ENCODE data around the gene TAF11L6. TPM values are rescaled to one million over a fixed set of nuclear protein-coding genes. Genes with fewer than 3 reads are reported as not detected.
"Not testable (repeated sequence)": the region's sequence is repeated elsewhere in the genome, so short reads cannot be mapped to it uniquely, and the experiment has no call there.

TAF11L6 gene
- total and polyA plus RNA-seq, 2 donors (not counting 3 experiments of a cell fraction or from before 2014, with no cell fraction given) = not detected

- Histone ChIP-seq H3K9me3 (replicated peaks; ENCODE audit: control insufficient read depth, insufficient read depth, low read length) (no peaks in the 10 kb centered on the region), H4K20me1 (replicated peaks; ENCODE audit: control insufficient read depth, extremely low read depth, insufficient read depth, low read length) (no peaks in the 10 kb centered on the region), H3K4me1 (ENCODE audit: control insufficient read depth, extremely low read depth, insufficient read depth, low read length) (no peaks in the 10 kb centered on the region), H3K27me3 (ENCODE audit: control insufficient read depth in 2 of 2, insufficient read depth in 2 of 2, low read length in 2 of 2) (no peaks in the 10 kb centered on the region), H3K4me3 (replicated peaks in 1 of 3; ENCODE audit: insufficient read depth in 1 of 3, low read depth in 1 of 3, low read length in 3 of 3) (no peak overlapping the region), H3K9ac (replicated peaks; ENCODE audit: extremely low read depth, insufficient read depth, low read length) (no peak overlapping the region), H3K4me2 (ENCODE audit: insufficient read depth, low read length) (no peak overlapping the region), H3K36me3 (ENCODE audit: control insufficient read depth in 2 of 2, extremely low read depth in 1 of 2, insufficient read depth in 2 of 2, low read length in 2 of 2) (no peaks in the 10 kb centered on the region), H3K9me1 (replicated peaks; ENCODE audit: control insufficient read depth, extremely low read depth, insufficient read depth, low read length) (no peaks in the 10 kb centered on the region), H3K79me2 (ENCODE audit: control insufficient read depth, insufficient read depth, low read length) (no peaks in the 10 kb centered on the region), H3K27ac (ENCODE audit: insufficient read depth, low read depth, low read length) (no peak overlapping the region), H2AFZ (ENCODE audit: low read depth, low read length) (no peak overlapping the region)
- ChIA-PET POLR2A (no interaction called here), CTCF (no interaction called here)
- TF ChIP-seq MYC (IDR thresholded peaks at IDR 0.05; ENCODE audit: low read depth, low read length) = no peak
- no peak for TF ChIP-seq JUN (IDR thresholded peaks at IDR 0.05; ENCODE audit: borderline replicate concordance, insufficient read depth, insufficient read length, low read depth)
- TF ChIP-seq CTCF (IDR thresholded peaks at IDR 0.05; ENCODE audit: extremely low read depth in 1 of 2, insufficient read depth in 1 of 2, low read depth in 1 of 2, low read length in 2 of 2) = no peak
- TF ChIP-seq POLR2A (IDR thresholded peaks at IDR 0.05; ENCODE audit: low read depth, low read length) = no peak
- TF ChIP-seq POLR2AphosphoS5 (IDR thresholded peaks at IDR 0.05; ENCODE audit: insufficient read depth, low read depth, low read length) = no peak
- no peak for TF ChIP-seq GATA2 (IDR thresholded peaks at IDR 0.05; ENCODE audit: insufficient read depth, insufficient read length, low read depth, low read length)
- TF ChIP-seq FOS (IDR thresholded peaks at IDR 0.05; ENCODE audit: borderline replicate concordance, insufficient read depth, low read length) = no peak
- TF ChIP-seq MAX (IDR thresholded peaks at IDR 0.05; ENCODE audit: insufficient read depth, insufficient read length) = no peak
- no peak for TF ChIP-seq EZH2 (IDR thresholded peaks at IDR 0.05; ENCODE audit: borderline replicate concordance, low read depth, low read length, severe bottlenecking)
- DNase-seq (ENCODE audit: low read depth, low spot score) = no peak
- intact Hi-C loops (cut with micrococcal nuclease) = no loop called here
- BruUV-seq (replicated peaks) = no TSS peak
- no peak for FAIRE-seq
- dilution Hi-C loops (cut with MboI; ENCODE audit: extremely low pct_ligation_motif_present, low sequenced_read_pairs) = no loop called here
Observed at GRCh38 chr5:17497446-17497845, 31.0 kb upstream of the TAF11L6 start.

GRCh38 chr5:17497931-17498330 lies 30.5 kb upstream of the TAF11L6 start, which contains the start of gene TAF11L2:
TSS of gene TAF11L2 (plus strand) at chr5:17498231.
- H3K4me3 ChIP-seq (replicated peaks in 1 of 3; ENCODE audit: insufficient read depth in 1 of 3, low read depth in 1 of 3, low read length in 3 of 3); intact Hi-C loops (cut with micrococcal nuclease); H4K20me1 ChIP-seq (replicated peaks; ENCODE audit: control insufficient read depth, extremely low read depth, insufficient read depth, low read length); H3K9me3 ChIP-seq (replicated peaks; ENCODE audit: control insufficient read depth, insufficient read depth, low read length); FAIRE-seq; BruUV-seq (replicated peaks); H3K79me2 ChIP-seq (ENCODE audit: control insufficient read depth, insufficient read depth, low read length); H3K36me3 ChIP-seq (ENCODE audit: control insufficient read depth in 2 of 2, extremely low read depth in 1 of 2, insufficient read depth in 2 of 2, low read length in 2 of 2); H3K27me3 ChIP-seq (ENCODE audit: control insufficient read depth in 2 of 2, insufficient read depth in 2 of 2, low read length in 2 of 2); H3K9ac ChIP-seq (replicated peaks; ENCODE audit: extremely low read depth, insufficient read depth, low read length); POLR2A ChIA-PET; DNase-seq (ENCODE audit: low read depth, low spot score); CTCF ChIA-PET; H3K4me2 ChIP-seq (ENCODE audit: insufficient read depth, low read length); H3K9me1 ChIP-seq (replicated peaks; ENCODE audit: control insufficient read depth, extremely low read depth, insufficient read depth, low read length); H2AFZ ChIP-seq (ENCODE audit: low read depth, low read length); H3K4me1 ChIP-seq (ENCODE audit: control insufficient read depth, extremely low read depth, insufficient read depth, low read length); H3K27ac ChIP-seq (ENCODE audit: insufficient read depth, low read depth, low read length); dilution Hi-C loops (cut with MboI; ENCODE audit: extremely low pct_ligation_motif_present, low sequenced_read_pairs): not testable (repeated sequence)
